CD8-positive, alpha-beta memory T cell (primary cell): Measurements from ENCODE around the gene HPS6. TPM values are rescaled to one million over a fixed set of nuclear protein-coding genes. Genes with fewer than 3 reads are reported as not detected.

ENCODE experiments used
- CTCF ChIA-PET: fragments of 350-600 bp; sonication (Branson Sonifier 250); formaldehyde crosslinking; loops from one replicate; lab custom pipeline; 2021; ENCODE audit warnings: antibody characterized with exemption; lab: Charles Lee
- POLR2A ChIA-PET: fragments of 350-600 bp; sonication (Branson Sonifier 250); formaldehyde crosslinking; loops from one replicate; lab custom pipeline; 2021; ENCODE audit warnings: antibody characterized with exemption; lab: Charles Lee
- DNase-seq, 5 donors: peaks; one replicate each; pipeline versions ENCODE4 v3.0.0 to v3.0.0-alpha.2; 2020 to 2022; ENCODE audit warnings: mixed read lengths in 1 of 5
- H3K27ac ChIP-seq: one replicate; pipeline ENCODE4 v1.7.0; 2013; ENCODE audit warnings: low read depth, mild to moderate bottlenecking, low read length, moderate library complexity
- H3K27me3 ChIP-seq: 2 replicates; pipeline ENCODE4 v1.7.0; 2013; ENCODE audit warnings: low read length, mild to moderate bottlenecking; ENCODE audit not compliant: insufficient read depth, poor library complexity, severe bottlenecking
- H3K36me3 ChIP-seq: 2 replicates; pipeline ENCODE4 v1.7.0; 2013; ENCODE audit warnings: mild to moderate bottlenecking, low read length, moderate library complexity; ENCODE audit not compliant: insufficient read depth
- H3K4me1 ChIP-seq: 2 replicates; pipeline ENCODE4 v1.7.0; 2013; ENCODE audit warnings: mild to moderate bottlenecking, low read length, moderate library complexity; ENCODE audit not compliant: insufficient read depth
- H3K4me3 ChIP-seq: 2 replicates; pipeline ENCODE4 v1.7.0; 2013; ENCODE audit warnings: mild to moderate bottlenecking, low read length
- H3K9me3 ChIP-seq: 2 replicates; pipeline ENCODE4 v1.7.0; 2013; ENCODE audit warnings: mild to moderate bottlenecking, low read length
- H3K27ac Mint-ChIP-seq, 8 donors: one replicate each; pipeline ENCODE4 v1.8.0; 2020 to 2021; ENCODE audit warnings: mixed read lengths in 8 of 8, mild to moderate bottlenecking in 6 of 8, inconsistent platforms in 3 of 8, moderate library complexity in 3 of 8
- H3K27me3 Mint-ChIP-seq, 2 donors: one replicate each; pipeline ENCODE4 v1.8.0; 2020 to 2021; ENCODE audit warnings: mixed read lengths in 2 of 2, mild to moderate bottlenecking in 1 of 2, moderate library complexity in 1 of 2
- H3K36me3 Mint-ChIP-seq, 3 donors: one replicate each; pipeline ENCODE4 v1.8.0; 2020 to 2021; ENCODE audit warnings: mixed read lengths in 3 of 3, inconsistent platforms in 1 of 3, mild to moderate bottlenecking in 1 of 3
- H3K4me1 Mint-ChIP-seq, 3 donors: one replicate each; pipeline ENCODE4 v1.8.0; 2020 to 2021; ENCODE audit warnings: mixed read lengths in 3 of 3, inconsistent platforms in 1 of 3, mild to moderate bottlenecking in 1 of 3
- H3K4me3 Mint-ChIP-seq, 7 donors: one replicate each; pipeline ENCODE4 v1.8.0; 2020 to 2021; ENCODE audit warnings: mixed read lengths in 7 of 7, mild to moderate bottlenecking in 6 of 7, moderate library complexity in 4 of 7, inconsistent platforms in 2 of 7
- H3K9me3 Mint-ChIP-seq, 5 donors: one replicate each; pipeline ENCODE4 v1.8.0; 2020 to 2022; ENCODE audit warnings: mixed read lengths in 5 of 5, mild to moderate bottlenecking in 3 of 5, moderate library complexity in 2 of 5, inconsistent platforms in 1 of 5
- polyA plus RNA-seq: library from polyadenylated mRNA; unstranded; fragments of 300-500 nt; fragmentation: Illumina TruSeq; gene quantifications from one replicate; pipeline ENCODE4 v1.2.3, GENCODE V29; 2021
- total RNA-seq, 2 experiments: library from RNA; stranded (reverse); gene quantifications; one replicate each; pipeline ENCODE4 v1.2.3, GENCODE V29; 2021

HPS6 gene
- total and polyA plus RNA-seq, 3 experiments from 2014 or later, result 25.3 to 30.4 (median 27.0) TPM

DNA sequence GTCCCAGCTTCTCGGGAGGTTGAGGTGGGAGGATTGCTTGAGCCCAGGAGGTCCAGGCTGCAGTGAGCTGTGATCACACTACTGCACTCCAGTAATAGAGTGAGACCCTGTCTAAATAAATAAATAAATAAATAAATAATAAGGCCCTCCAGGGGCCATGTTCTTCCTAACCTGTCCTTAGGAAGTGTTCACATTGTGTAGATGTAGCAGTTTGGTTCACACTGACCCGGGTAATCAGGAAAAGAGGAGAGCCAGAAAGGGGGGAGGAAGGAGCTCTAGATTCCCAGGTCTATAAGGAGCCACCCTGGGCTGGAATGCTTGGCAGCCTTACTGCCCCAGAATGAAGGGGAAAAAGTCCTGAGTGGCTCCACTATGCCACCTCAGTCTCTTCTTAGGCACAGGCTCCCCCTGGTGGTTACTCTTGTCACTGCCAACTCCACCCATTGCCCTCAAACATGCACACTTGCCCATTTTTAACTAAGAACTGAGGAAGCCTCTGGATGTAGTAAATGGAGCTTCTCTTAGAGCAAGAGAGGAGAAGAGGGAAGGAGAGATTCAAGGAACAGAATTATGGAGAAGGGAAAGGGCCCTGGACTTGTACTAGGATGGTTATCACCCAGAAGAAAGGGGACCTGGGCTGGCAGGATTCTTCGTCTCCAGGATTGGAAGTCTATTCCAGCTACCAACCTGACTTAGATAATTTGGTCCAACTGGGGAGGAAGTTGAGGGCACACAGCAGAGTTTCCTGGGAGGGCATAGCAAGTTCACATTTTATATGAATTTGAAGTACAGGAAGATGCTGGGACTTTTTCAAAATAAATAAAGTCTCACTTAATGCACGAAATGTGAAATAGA, 7.8 kb downstream of the HPS6 start:
- Histone ChIP-seq H3K4me3 (no peak overlapping the region), H3K27me3 (no peaks in the 10 kb centered on the region), H3K27ac (no peak overlapping the region), H3K4me1 (peaks cover 5% of the 10 kb centered on the region), H3K36me3 (no peaks in the 10 kb centered on the region), H3K9me3 (no peaks in the 10 kb centered on the region)
- Mint-ChIP-seq H3K27me3 (no peaks in the 10 kb centered on the region), H3K4me3 (no peak overlapping the region), H3K36me3 (peaks cover 0 to 12% (median 0%) of the 10 kb centered on the region in 3 donors), H3K4me1 (peaks cover 4 to 19% (median 11%) of the 10 kb centered on the region in 3 donors), H3K9me3 (no peaks in the 10 kb centered on the region), H3K27ac (no peak overlapping the region)
- DNase-seq, result peak; percentile 60 to 82 (median 69)
- ChIA-PET POLR2A (interaction anchor here (0.5 to 0.6 kb wide), 2 partner anchors 11 to 60 kb away, joined by 3 to 6 read pairs; partner anchors contain the start of gene PPRC1), CTCF (interaction anchor here (0.7 to 8.5 kb wide), 25 partner anchors 9 to 291 kb away, joined by 3 to 62 read pairs (median 5); partner anchors contain the start of genes ARMH3, KCNIP2 and NOLC1)

DNA sequence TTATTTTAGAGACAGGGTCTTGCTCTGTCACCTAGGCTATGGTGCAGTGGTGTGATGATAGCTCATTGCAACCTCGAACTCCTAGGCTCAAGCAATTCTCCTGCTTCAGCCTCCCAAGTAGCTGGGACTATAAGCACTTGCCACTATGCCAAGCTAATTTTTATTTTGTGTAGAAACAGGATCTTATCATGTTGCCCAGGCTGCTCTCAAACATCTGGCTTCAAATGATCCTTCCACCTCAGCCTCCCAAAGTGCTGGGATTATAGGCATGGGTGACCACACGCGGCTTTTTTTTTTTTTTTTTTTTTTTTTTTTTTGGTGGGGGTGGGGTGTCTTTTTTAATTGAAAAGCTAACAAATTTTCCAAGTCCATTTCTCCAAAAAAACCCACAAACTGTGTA, 18.4 kb downstream of the HPS6 start:
- H3K27me3 ChIP-seq, result no peaks in the 10 kb centered on the region
- H3K27ac ChIP-seq, result no peak overlapping the region
- POLR2A ChIA-PET, result interaction anchor here (0.6 to 0.7 kb wide), 2 partner anchors 10 to 1284 kb away, joined by 4 to 6 read pairs; partner anchors contain the start of gene TAF5
- no peaks in the 10 kb centered on the region for H3K9me3 ChIP-seq
- H3K4me3 ChIP-seq, result no peak overlapping the region
- DNase-seq, result no peak
- Mint-ChIP-seq H3K4me1 (no peaks in the 10 kb centered on the region), H3K27me3 (peaks cover 0 to 2% of the 10 kb centered on the region in 2 donors), H3K36me3 (no peaks in the 10 kb centered on the region), H3K9me3 (no peaks in the 10 kb centered on the region), H3K4me3 (no peak overlapping the region), H3K27ac (no peak overlapping the region)
- no peaks in the 10 kb centered on the region for H3K4me1 ChIP-seq
- H3K36me3 ChIP-seq, result no peaks in the 10 kb centered on the region
- CTCF ChIA-PET, result interaction anchor here (0.6 to 3.5 kb wide), 2 partner anchors 11 to 301 kb away, joined by 3 to 18 read pairs; no protein-coding TSS in a partner anchor

GRCh38 chr10:102085336-102085735, 20.2 kb downstream of the HPS6 start:
- Histone ChIP-seq H3K9me3 (no peaks in the 10 kb centered on the region), H3K36me3 (no peaks in the 10 kb centered on the region), H3K4me3 (no peak overlapping the region), H3K4me1 (no peaks in the 10 kb centered on the region), H3K27me3 (no peaks in the 10 kb centered on the region), H3K27ac (no peak overlapping the region)
- Mint-ChIP-seq H3K4me1 (no peaks in the 10 kb centered on the region), H3K4me3 (no peak overlapping the region), H3K9me3 (no peaks in the 10 kb centered on the region), H3K27me3 (peaks cover 0 to 2% of the 10 kb centered on the region in 2 donors), H3K27ac (no peak overlapping the region), H3K36me3 (no peaks in the 10 kb centered on the region)
- ChIA-PET POLR2A (interaction anchor here (0.7 kb wide), 1 partner anchor 540 kb away, joined by 4 read pairs; no protein-coding TSS in a partner anchor), CTCF (no interaction called here)
- no peak for DNase-seq

DNA sequence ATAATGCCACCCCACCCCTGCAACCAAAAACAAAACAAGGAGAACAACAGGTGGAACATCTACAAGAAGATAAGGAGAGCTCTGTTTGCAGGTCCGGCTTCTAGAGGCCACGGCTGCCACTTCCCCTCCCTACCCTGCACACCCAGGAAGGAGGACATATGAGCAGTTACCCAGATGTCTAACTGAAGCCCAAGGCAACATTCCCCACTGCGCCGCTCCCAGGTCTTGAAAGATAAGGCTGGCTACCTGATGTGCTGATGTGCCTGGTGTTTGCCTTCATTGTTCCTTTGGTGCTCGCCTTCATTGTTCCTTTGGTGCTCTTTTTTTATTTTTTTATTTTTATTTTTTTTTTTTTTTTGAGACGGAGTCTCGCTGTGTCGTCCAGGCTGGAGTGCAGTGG, 21.0 kb downstream of the HPS6 start:
- Mint-ChIP-seq H3K9me3 (no peaks in the 10 kb centered on the region), H3K36me3 (peaks cover 0 to 3% (median 0%) of the 10 kb centered on the region in 3 donors), H3K27me3 (peaks cover 0 to 2% of the 10 kb centered on the region in 2 donors), H3K27ac (no peak overlapping the region), H3K4me1 (no peaks in the 10 kb centered on the region), H3K4me3 (no peak overlapping the region)
- ChIA-PET CTCF (no interaction called here), POLR2A (no interaction called here)
- H3K4me3 ChIP-seq, result no peak overlapping the region
- no peak overlapping the region for H3K27ac ChIP-seq
- H3K4me1 ChIP-seq, result no peaks in the 10 kb centered on the region
- no peak for DNase-seq
- no peaks in the 10 kb centered on the region for H3K36me3 ChIP-seq
- no peaks in the 10 kb centered on the region for H3K27me3 ChIP-seq
- H3K9me3 ChIP-seq, result no peaks in the 10 kb centered on the region

- Mint-ChIP-seq H3K9me3 (no peaks in the 10 kb centered on the region), H3K4me1 (no peaks in the 10 kb centered on the region), H3K4me3 (no peak overlapping the region), H3K27ac (peak overlapping the region in 3 of 8 donors; percentile 31 to 63 (median 43)), H3K36me3 (peaks cover 0 to 7% (median 0%) of the 10 kb centered on the region in 3 donors), H3K27me3 (no peaks in the 10 kb centered on the region)
- Histone ChIP-seq H3K36me3 (no peaks in the 10 kb centered on the region), H3K4me3 (no peak overlapping the region), H3K4me1 (no peaks in the 10 kb centered on the region), H3K9me3 (no peaks in the 10 kb centered on the region), H3K27ac (no peak overlapping the region), H3K27me3 (no peaks in the 10 kb centered on the region)
- ChIA-PET POLR2A (no interaction called here), CTCF (no interaction called here)
- DNase-seq, result no peak
These were observed 25.6 kb downstream of the HPS6 start for GRCh38 chr10:102090772-102091171.

GRCh38 chr10:102096449-102096848, 31.3 kb downstream of the HPS6 start:
- Histone ChIP-seq H3K27me3 (no peaks in the 10 kb centered on the region), H3K36me3 (no peaks in the 10 kb centered on the region), H3K9me3 (no peaks in the 10 kb centered on the region), H3K4me3 (no peak overlapping the region), H3K27ac (no peak overlapping the region), H3K4me1 (no peaks in the 10 kb centered on the region)
- Mint-ChIP-seq H3K36me3 (peaks cover 0 to 9% (median 4%) of the 10 kb centered on the region in 3 donors), H3K27me3 (no peaks in the 10 kb centered on the region), H3K4me3 (no peak overlapping the region), H3K27ac (no peak overlapping the region), H3K9me3 (no peaks in the 10 kb centered on the region), H3K4me1 (no peaks in the 10 kb centered on the region)
- ChIA-PET CTCF (no interaction called here), POLR2A (no interaction called here)
- DNase-seq, result no peak

DNA sequence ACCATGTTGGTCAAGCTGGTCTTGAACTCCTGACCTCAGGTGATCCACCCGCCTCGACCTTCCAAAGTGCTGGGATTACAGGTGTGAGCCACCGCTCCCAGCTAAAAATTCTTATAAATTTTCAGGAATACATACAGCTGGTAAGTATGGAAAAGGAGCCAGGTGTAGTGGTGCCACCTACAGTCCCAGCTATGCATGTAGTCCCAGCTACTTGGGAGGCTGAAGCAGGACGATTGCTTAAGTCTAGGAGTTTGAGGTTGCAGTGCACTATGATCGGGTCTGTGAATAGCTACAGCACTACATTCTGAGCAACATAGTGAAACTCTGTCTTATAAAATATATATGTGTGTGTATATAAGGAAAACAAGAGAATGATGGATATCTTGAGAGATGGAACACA, 36.0 kb downstream of the HPS6 start:
- ChIA-PET POLR2A (interaction anchor here (0.7 to 1.0 kb wide), 2 partner anchors 11 to 22 kb away, joined by 3 to 4 read pairs; no protein-coding TSS in a partner anchor), CTCF (interaction anchor here (1.2 to 1.5 kb wide), 2 partner anchors 12 to 28 kb away, joined by 3 to 6 read pairs; no protein-coding TSS in a partner anchor)
- H3K27ac Mint-ChIP-seq, result no peak overlapping the region
- peaks cover 12 to 18% (median 14%) of the 10 kb centered on the region in 3 donors for H3K4me1 Mint-ChIP-seq
- H3K4me1 ChIP-seq, result peaks cover 11% of the 10 kb centered on the region
- no peaks in the 10 kb centered on the region for H3K9me3 ChIP-seq
- no peaks in the 10 kb centered on the region for H3K36me3 ChIP-seq
- no peaks in the 10 kb centered on the region for H3K27me3 Mint-ChIP-seq
- no peak overlapping the region for H3K4me3 ChIP-seq
- H3K27me3 ChIP-seq, result no peaks in the 10 kb centered on the region
- no peak overlapping the region for H3K27ac ChIP-seq
- no peak for DNase-seq
- peaks cover 0 to 21% (median 0%) of the 10 kb centered on the region in 3 donors for H3K36me3 Mint-ChIP-seq
- no peaks in the 10 kb centered on the region for H3K9me3 Mint-ChIP-seq
- no peak overlapping the region for H3K4me3 Mint-ChIP-seq

DNA sequence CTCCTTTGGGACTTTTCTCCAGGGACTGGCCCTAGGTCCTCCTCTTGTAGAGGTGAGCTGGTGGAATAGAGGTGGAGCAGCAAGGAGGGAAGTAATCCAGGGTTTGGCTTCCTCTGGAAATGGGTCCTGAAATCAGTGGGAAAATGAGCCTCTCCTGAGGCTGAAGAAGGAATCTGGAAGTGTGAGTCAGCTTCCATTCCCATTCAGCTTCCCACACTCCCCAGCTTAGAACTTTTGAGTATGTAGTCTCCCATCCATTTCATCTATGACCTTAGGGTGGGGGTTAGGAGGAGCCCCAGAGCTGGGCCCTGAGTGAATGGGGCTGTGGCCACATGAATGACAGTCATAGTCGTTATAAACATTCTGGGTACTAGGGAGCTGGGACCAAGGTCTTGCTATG, 37.3 kb downstream of the HPS6 start:
- POLR2A ChIA-PET, result no interaction called here
- Histone ChIP-seq H3K36me3 (no peaks in the 10 kb centered on the region), H3K9me3 (no peaks in the 10 kb centered on the region), H3K4me3 (no peak overlapping the region), H3K4me1 (peaks cover 11% of the 10 kb centered on the region), H3K27ac (no peak overlapping the region), H3K27me3 (no peaks in the 10 kb centered on the region)
- CTCF ChIA-PET, result interaction anchor here (1.0 kb wide), 1 partner anchor 29 kb away, joined by 5 read pairs; no protein-coding TSS in a partner anchor
- no peak for DNase-seq
- H3K4me1 Mint-ChIP-seq, result peaks cover 13 to 20% (median 16%) of the 10 kb centered on the region in 3 donors
- peaks cover 0 to 28% (median 0%) of the 10 kb centered on the region in 3 donors for H3K36me3 Mint-ChIP-seq
- peak overlapping the region in 1 of 8 donors; percentile 33 for H3K27ac Mint-ChIP-seq
- peak overlapping the region in 1 of 7 donors; percentile 54 for H3K4me3 Mint-ChIP-seq
- H3K27me3 Mint-ChIP-seq, result no peaks in the 10 kb centered on the region
- no peaks in the 10 kb centered on the region for H3K9me3 Mint-ChIP-seq
